Liver (tissue), 10 donors: Measurements from ENCODE around the gene SAE1. TPM values are rescaled to one million over a fixed set of nuclear protein-coding genes. Genes with fewer than 3 reads are reported as not detected.

Source experiments
- DNase-seq: peaks from one replicate; pipeline ENCODE4 v3.0.0-alpha.2; 2017; ENCODE audit warnings: low spot score
- H3K27ac ChIP-seq, 2 donors: one replicate each; pipeline ENCODE4 v1.7.0; 2013; ENCODE audit warnings: inconsistent platforms in 2 of 2, low read length in 2 of 2, control low read depth in 1 of 2, low read depth in 1 of 2, mild to moderate bottlenecking in 1 of 2
- H3K27me3 ChIP-seq, 4 donors: one replicate each; pipeline versions ENCODE4 v1.6.1 to v1.7.0; 2013; ENCODE audit warnings: low read length in 3 of 4, inconsistent platforms in 1 of 4, mild to moderate bottlenecking in 1 of 4, moderate library complexity in 1 of 4; ENCODE audit not compliant: control insufficient read depth in 4 of 4, insufficient read depth in 4 of 4
- H3K36me3 ChIP-seq, 4 donors: one replicate each; pipeline versions ENCODE4 v1.6.1 to v1.7.0; 2013; ENCODE audit warnings: low read length in 3 of 4, mild to moderate bottlenecking in 3 of 4, low read depth in 1 of 4, moderate library complexity in 1 of 4; ENCODE audit not compliant: control insufficient read depth in 4 of 4, insufficient read depth in 3 of 4
- H3K4me1 ChIP-seq, 4 donors: one replicate each; pipeline versions ENCODE4 v1.6.1 to v1.7.0; 2013; ENCODE audit warnings: low read length in 3 of 4, mild to moderate bottlenecking in 3 of 4, moderate library complexity in 1 of 4; ENCODE audit not compliant: control insufficient read depth in 4 of 4, insufficient read depth in 4 of 4
- H3K4me3 ChIP-seq, 3 donors: one replicate each; pipeline versions ENCODE4 v1.6.1 to v1.7.0; 2013; ENCODE audit warnings: low read length in 3 of 3, control low read depth in 1 of 3, low read depth in 1 of 3, mild to moderate bottlenecking in 1 of 3
- H3K9ac ChIP-seq, 2 donors: one replicate each; pipeline ENCODE4 v1.7.0; 2013; ENCODE audit warnings: low read length in 2 of 2, mild to moderate bottlenecking in 2 of 2, moderate library complexity in 2 of 2, control low read depth in 1 of 2, low read depth in 1 of 2
- H3K9me3 ChIP-seq, 4 donors: one replicate each; pipeline versions ENCODE4 v1.6.1 to v1.7.0; 2013; ENCODE audit warnings: low read length in 3 of 4; ENCODE audit not compliant: control insufficient read depth in 4 of 4
- EGR1 ChIP-seq, 2 donors: IDR thresholded peaks; 2 replicates each; pipeline ENCODE4 v1.6.1; 2016 to 2018; ENCODE audit warnings: antibody characterized with exemption in 2 of 2, low read depth in 2 of 2
- FOXA1 ChIP-seq: IDR thresholded peaks from 2 replicates; pipeline ENCODE4 v1.6.1; 2016; ENCODE audit warnings: antibody characterized with exemption
- FOXA2 ChIP-seq: IDR thresholded peaks from 2 replicates; pipeline ENCODE4 v1.6.1; 2016; ENCODE audit warnings: antibody characterized with exemption
- GABPA ChIP-seq, 2 donors: IDR thresholded peaks in 1 of 2; conservative IDR thresholded peaks in 1 of 2; 2 replicates each; pipeline ENCODE4 v1.6.1; 2016; ENCODE audit warnings: antibody characterized with exemption in 2 of 2, mild to moderate bottlenecking in 1 of 2, moderate library complexity in 1 of 2
- HNF4A ChIP-seq, 2 donors: conservative IDR thresholded peaks; 2 replicates each; pipeline ENCODE4 v1.6.1; 2016; ENCODE audit warnings: antibody characterized with exemption in 2 of 2, mild to moderate bottlenecking in 2 of 2
- JUND ChIP-seq, 2 donors: IDR thresholded peaks; 2 replicates each; pipeline ENCODE4 v1.6.1; 2016; ENCODE audit warnings: antibody characterized with exemption in 2 of 2
- NR2F2 ChIP-seq: IDR thresholded peaks from 2 replicates; pipeline ENCODE4 v1.6.1; 2016; ENCODE audit warnings: antibody characterized with exemption
- RAD21 ChIP-seq, 2 donors: IDR thresholded peaks; 2 replicates each; pipeline ENCODE4 v1.6.1; 2016; ENCODE audit warnings: antibody characterized with exemption in 2 of 2, mild to moderate bottlenecking in 2 of 2
- RXRA ChIP-seq, 2 donors: IDR thresholded peaks; 2 replicates each; pipeline ENCODE4 v1.6.1; 2017 to 2018; ENCODE audit warnings: antibody characterized with exemption in 2 of 2, mild to moderate bottlenecking in 1 of 2
- SP1 ChIP-seq: IDR thresholded peaks from 2 replicates; pipeline ENCODE4 v1.6.1; 2018; ENCODE audit warnings: antibody characterized with exemption, mild to moderate bottlenecking
- TAF1 ChIP-seq: conservative IDR thresholded peaks from 2 replicates; pipeline ENCODE4 v1.6.1; 2016; ENCODE audit warnings: antibody characterized with exemption, mild to moderate bottlenecking
- WGBS: extraction: QIAGEN DNeasy Blood & Tissue Kit; methylation state at CpG from one replicate; pipeline ENCODE4 v1.1.7; 2013; 5-methylcytosine and 5-hydroxymethylcytosine counted together
- polyA plus RNA-seq, 2 donors: library from polyadenylated mRNA; stranded (reverse) in 1 of 2; unstranded in 1 of 2; fragments of 200-250 nt in 1 of 2; fragments of >200 nt in 1 of 2; fragmentation: Nextera tagmentation in 1 of 2; extraction: Ambion mirVana in 1 of 2; gene quantifications; one replicate each; pipeline versions ENCODE4 v1.2.1 to v1.2.3, GENCODE V29; 2013 to 2015
- small RNA-seq: library from RNA; depleted of rRNA; stranded (forward); fragments of <200 nt; gene quantifications from one replicate; pipeline ENCODE3, GENCODE V24; 2014
- total RNA-seq, 2 donors: library from RNA; depleted of rRNA; stranded (reverse); fragments of >200 nt; gene quantifications; one replicate each; pipeline ENCODE4 v1.2.3, GENCODE V29; 2014
- TF ChIP-seq, protein P1 (sequence below): IDR thresholded peaks from 2 replicates; pipeline ENCODE4 v1.6.1; 2016; ENCODE audit warnings: antibody characterized with exemption, mild to moderate bottlenecking
- TF ChIP-seq, protein P2 (sequence below): IDR thresholded peaks from 2 replicates; pipeline ENCODE4 v1.6.1; 2016; ENCODE audit warnings: antibody characterized with exemption
- TF ChIP-seq, protein P3 (sequence below): IDR thresholded peaks from 2 replicates; pipeline ENCODE4 v1.6.1; 2016; ENCODE audit warnings: antibody characterized with exemption
- TF ChIP-seq, protein P4 (sequence below): IDR thresholded peaks from 2 replicates; pipeline ENCODE4 v1.6.1; 2016; ENCODE audit warnings: antibody characterized with exemption
- donor health status: healthy.
- donor health status: healthy.
- donor health status: healthy.
- donor health status: healthy.
- donor health status: healthy.

The SAE1 gene
- total and polyA plus RNA-seq, 4 donors: 19.0 to 31.8 (median 27.0) TPM

DNA sequence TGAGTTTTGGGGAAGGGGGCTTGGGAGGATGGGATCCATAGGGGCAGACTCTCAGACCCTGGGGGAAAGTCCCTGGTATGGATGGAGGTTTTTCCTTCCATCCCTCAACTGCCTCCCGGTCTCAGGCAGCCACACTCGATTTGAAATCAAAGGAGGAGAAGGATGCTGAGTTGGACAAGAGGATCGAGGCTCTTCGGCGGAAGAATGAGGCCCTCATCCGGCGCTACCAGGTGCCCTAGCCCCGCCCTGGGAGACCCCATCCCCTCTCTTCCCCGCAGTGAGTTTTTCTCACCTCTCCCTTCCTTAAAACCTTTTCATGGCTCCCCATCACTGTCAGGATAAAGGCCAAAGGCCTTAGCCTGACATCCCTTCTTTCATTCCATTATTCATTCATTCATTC, 127.8 kb downstream of the SAE1 start:
- Histone ChIP-seq H3K36me3 (peaks cover 14 to 34% (median 16%) of the 10 kb centered on the region in 4 donors), H3K4me3 (no peak overlapping the region), H3K27me3 (no peaks in the 10 kb centered on the region), H3K4me1 (peaks cover 7 to 14% (median 10%) of the 10 kb centered on the region in 4 donors), H3K9me3 (no peaks in the 10 kb centered on the region), H3K27ac (peak overlapping the region in 1 of 2 donors; percentile 83), H3K9ac (no peak overlapping the region)
- TF ChIP-seq, protein P1, sequence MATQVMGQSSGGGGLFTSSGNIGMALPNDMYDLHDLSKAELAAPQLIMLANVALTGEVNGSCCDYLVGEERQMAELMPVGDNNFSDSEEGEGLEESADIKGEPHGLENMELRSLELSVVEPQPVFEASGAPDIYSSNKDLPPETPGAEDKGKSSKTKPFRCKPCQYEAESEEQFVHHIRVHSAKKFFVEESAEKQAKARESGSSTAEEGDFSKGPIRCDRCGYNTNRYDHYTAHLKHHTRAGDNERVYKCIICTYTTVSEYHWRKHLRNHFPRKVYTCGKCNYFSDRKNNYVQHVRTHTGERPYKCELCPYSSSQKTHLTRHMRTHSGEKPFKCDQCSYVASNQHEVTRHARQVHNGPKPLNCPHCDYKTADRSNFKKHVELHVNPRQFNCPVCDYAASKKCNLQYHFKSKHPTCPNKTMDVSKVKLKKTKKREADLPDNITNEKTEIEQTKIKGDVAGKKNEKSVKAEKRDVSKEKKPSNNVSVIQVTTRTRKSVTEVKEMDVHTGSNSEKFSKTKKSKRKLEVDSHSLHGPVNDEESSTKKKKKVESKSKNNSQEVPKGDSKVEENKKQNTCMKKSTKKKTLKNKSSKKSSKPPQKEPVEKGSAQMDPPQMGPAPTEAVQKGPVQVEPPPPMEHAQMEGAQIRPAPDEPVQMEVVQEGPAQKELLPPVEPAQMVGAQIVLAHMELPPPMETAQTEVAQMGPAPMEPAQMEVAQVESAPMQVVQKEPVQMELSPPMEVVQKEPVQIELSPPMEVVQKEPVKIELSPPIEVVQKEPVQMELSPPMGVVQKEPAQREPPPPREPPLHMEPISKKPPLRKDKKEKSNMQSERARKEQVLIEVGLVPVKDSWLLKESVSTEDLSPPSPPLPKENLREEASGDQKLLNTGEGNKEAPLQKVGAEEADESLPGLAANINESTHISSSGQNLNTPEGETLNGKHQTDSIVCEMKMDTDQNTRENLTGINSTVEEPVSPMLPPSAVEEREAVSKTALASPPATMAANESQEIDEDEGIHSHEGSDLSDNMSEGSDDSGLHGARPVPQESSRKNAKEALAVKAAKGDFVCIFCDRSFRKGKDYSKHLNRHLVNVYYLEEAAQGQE: no peak
- TF ChIP-seq RXRA (IDR thresholded peaks at IDR 0.05): no peak
- TF ChIP-seq, protein P2, sequence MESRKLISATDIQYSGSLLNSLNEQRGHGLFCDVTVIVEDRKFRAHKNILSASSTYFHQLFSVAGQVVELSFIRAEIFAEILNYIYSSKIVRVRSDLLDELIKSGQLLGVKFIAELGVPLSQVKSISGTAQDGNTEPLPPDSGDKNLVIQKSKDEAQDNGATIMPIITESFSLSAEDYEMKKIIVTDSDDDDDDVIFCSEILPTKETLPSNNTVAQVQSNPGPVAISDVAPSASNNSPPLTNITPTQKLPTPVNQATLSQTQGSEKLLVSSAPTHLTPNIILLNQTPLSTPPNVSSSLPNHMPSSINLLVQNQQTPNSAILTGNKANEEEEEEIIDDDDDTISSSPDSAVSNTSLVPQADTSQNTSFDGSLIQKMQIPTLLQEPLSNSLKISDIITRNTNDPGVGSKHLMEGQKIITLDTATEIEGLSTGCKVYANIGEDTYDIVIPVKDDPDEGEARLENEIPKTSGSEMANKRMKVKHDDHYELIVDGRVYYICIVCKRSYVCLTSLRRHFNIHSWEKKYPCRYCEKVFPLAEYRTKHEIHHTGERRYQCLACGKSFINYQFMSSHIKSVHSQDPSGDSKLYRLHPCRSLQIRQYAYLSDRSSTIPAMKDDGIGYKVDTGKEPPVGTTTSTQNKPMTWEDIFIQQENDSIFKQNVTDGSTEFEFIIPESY: no peak
- TF ChIP-seq, protein P3, sequence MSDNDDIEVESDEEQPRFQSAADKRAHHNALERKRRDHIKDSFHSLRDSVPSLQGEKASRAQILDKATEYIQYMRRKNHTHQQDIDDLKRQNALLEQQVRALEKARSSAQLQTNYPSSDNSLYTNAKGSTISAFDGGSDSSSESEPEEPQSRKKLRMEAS: no peak
- TF ChIP-seq TAF1: no peak
- no peak for TF ChIP-seq FOXA1
- TF ChIP-seq NR2F2: no peak
- TF ChIP-seq, protein P4, sequence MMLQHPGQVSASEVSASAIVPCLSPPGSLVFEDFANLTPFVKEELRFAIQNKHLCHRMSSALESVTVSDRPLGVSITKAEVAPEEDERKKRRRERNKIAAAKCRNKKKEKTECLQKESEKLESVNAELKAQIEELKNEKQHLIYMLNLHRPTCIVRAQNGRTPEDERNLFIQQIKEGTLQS: no peak
- no peak for TF ChIP-seq FOXA2
- TF ChIP-seq RAD21 (IDR thresholded peaks at IDR 0.05): no peak
- TF ChIP-seq JUND (IDR thresholded peaks at IDR 0.05): no peak
- TF ChIP-seq EGR1 (IDR thresholded peaks at IDR 0.05; ENCODE audit: low read depth in 2 of 2): no peak
- TF ChIP-seq GABPA (IDR thresholded peaks at IDR 0.05 in 1 of 2, conservative IDR thresholded peaks at IDR 0.05 in 1 of 2): no peak
- no peak for TF ChIP-seq SP1
- no peak for TF ChIP-seq HNF4A (conservative IDR thresholded peaks at IDR 0.05)
- 95% methylated on average over 9 of the region's 9 CpGs for WGBS
- no peak for DNase-seq

DNA sequence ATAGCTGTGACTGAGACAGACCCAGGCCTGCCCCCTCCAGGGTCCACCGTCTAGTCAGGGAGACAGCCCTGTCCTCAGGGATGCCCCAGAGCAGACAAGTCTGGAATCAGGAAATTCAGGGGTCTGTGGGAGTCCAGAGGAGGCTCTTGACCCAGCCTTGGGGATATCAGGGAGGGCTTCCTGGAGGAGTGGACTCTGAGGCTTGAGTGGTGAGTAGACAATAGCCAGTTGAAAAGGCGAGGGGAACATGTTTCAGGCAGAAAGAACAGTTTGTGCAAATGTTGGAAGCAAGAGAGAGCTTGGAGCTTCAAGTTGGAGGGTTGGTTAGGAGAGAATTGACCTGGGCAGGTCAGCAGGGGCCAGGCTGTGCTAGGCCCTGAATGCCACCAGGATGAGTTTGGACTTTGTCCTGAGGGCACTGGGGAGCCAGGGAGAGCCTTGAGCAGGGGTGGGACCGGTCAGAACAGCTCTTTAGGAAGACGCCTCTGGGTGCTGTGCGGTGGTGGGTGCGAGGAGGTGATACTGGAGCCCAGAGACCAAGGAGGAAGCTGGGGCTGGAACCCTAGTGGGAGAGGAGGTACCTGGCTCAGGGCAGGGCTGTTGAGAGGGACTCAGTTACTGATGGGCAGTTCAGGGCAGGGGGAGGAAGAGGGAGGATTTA, 128.4 kb downstream of the SAE1 start:
- H3K9me3 ChIP-seq: no peaks in the 10 kb centered on the region
- H3K36me3 ChIP-seq: peaks cover 14 to 34% (median 16%) of the 10 kb centered on the region in 4 donors
- TF ChIP-seq, protein P4: no peak
- peak; percentile 31 to 58 for TF ChIP-seq HNF4A (conservative IDR thresholded peaks at IDR 0.05)
- no peak for TF ChIP-seq GABPA (IDR thresholded peaks at IDR 0.05 in 1 of 2, conservative IDR thresholded peaks at IDR 0.05 in 1 of 2)
- TF ChIP-seq RAD21 (IDR thresholded peaks at IDR 0.05): no peak
- H3K4me3 ChIP-seq: no peak overlapping the region
- no peak overlapping the region for H3K9ac ChIP-seq
- peaks cover 7 to 14% (median 10%) of the 10 kb centered on the region in 4 donors for H3K4me1 ChIP-seq
- WGBS: 87% methylated on average over 6 of the region's 6 CpGs
- no peak for DNase-seq
- H3K27me3 ChIP-seq: no peaks in the 10 kb centered on the region
- no peak overlapping the region for H3K27ac ChIP-seq

Small RNAs within 50 kb of the gene (small RNA-seq; reads per million reads assigned to genes)
- gene MIR3190: not detected

Other genes with a start within 250 kb of the SAE1 start
- not detected for gene NPAS1, start 111.0 kb upstream of the SAE1 start, total RNA-seq
- under 1 TPM in 1 of 2 donors, not detected in 1; 0.22 TPM for gene NPAS1, start 111.0 kb upstream of the SAE1 start, polyA plus RNA-seq
- gene TMEM160, start 82.2 kb upstream of the SAE1 start, total RNA-seq: 10 to 100 TPM; 11.5 to 12.4 TPM
- 10 to 100 TPM; 32.1 to 49.2 TPM for gene TMEM160, start 82.2 kb upstream of the SAE1 start, polyA plus RNA-seq
- gene ZC3H4, start 17.1 kb upstream of the SAE1 start, total RNA-seq: 10 to 100 TPM in 1 of 2 donors, 1 to 10 TPM in 1; 7.7 to 11.8 TPM
- 1 to 10 TPM; 2.9 to 4.8 TPM for gene ZC3H4, start 17.1 kb upstream of the SAE1 start, polyA plus RNA-seq
- 1 to 10 TPM; 1.0 to 2.1 TPM for gene BBC3, start 100.4 kb downstream of the SAE1 start, total RNA-seq
- gene BBC3, start 100.4 kb downstream of the SAE1 start, polyA plus RNA-seq: 1 to 10 TPM in 1 of 2 donors, under 1 TPM in 1; 0.35 to 2.6 TPM
- gene CCDC9, start 125.7 kb downstream of the SAE1 start, total RNA-seq: 1 to 10 TPM; 2.8 to 8.1 TPM
- 1 to 10 TPM; 1.4 to 8.0 TPM for gene CCDC9, start 125.7 kb downstream of the SAE1 start, polyA plus RNA-seq
- 1 to 10 TPM; 1.5 to 2.0 TPM for gene INAFM1, start 144.1 kb downstream of the SAE1 start, total RNA-seq
- gene INAFM1, start 144.1 kb downstream of the SAE1 start, polyA plus RNA-seq: 1 to 10 TPM; 1.8 to 2.5 TPM
- 1 to 10 TPM; 1.8 to 5.3 TPM for gene C5AR1, start 179.0 kb downstream of the SAE1 start, total RNA-seq
- 1 to 10 TPM; 2.5 to 3.9 TPM for gene C5AR1, start 179.0 kb downstream of the SAE1 start, polyA plus RNA-seq
- gene C5AR2, start 201.3 kb downstream of the SAE1 start, total RNA-seq: 1 to 10 TPM; 1.8 to 2.8 TPM
- gene C5AR2, start 201.3 kb downstream of the SAE1 start, polyA plus RNA-seq: 1 to 10 TPM in 1 of 2 donors, under 1 TPM in 1; 0.61 to 1.8 TPM
- gene DHX34, start 218.5 kb downstream of the SAE1 start, total RNA-seq: 10 to 100 TPM in 1 of 2 donors, 1 to 10 TPM in 1; 6.2 to 11.6 TPM
- gene DHX34, start 218.5 kb downstream of the SAE1 start, polyA plus RNA-seq: 1 to 10 TPM; 3.1 to 6.1 TPM